Measurements from ENCODE around the gene TRAF4. TPM values are rescaled to one million over a fixed set of nuclear protein-coding genes. Genes with fewer than 3 reads are reported as not detected.

Gene TRAF4
- total and polyA plus RNA-seq, 9 of the 15 experiments (the other 6 are each of a cell fraction or from before 2014, with no cell fraction given) = 2.4 to 147 (median 72.4) TPM

DNA sequence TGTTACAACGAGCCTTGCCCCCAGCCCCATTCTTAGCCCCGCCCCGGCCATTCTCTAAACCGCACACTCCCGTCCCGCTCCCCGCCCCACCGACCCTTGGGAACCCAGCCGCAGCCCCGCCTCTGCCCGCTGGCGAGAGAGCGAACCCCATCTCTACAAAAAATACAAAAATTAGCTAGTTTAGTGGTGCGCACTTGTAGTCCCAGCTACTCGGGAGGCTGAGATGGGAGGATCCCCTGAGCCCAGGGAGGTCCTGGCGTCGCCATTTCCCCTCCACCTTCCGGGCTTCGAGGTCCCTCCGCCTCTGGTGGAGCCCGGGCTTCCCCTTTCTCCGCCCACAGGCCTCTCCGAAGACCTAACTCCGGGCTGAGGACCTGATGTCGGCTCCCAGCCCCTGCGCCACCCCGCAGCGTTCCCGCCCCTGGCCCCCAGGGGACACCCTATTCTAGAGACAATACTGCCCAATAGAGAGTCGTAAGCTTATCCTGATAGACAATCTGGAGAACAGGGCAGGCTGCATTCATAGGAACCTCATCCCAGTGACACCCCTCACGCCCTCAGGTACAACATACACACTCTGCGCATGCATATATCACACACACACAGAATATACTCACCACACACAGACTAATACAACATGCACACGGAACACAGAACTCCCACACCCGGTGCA is 31.6 kb upstream of the TRAF4 start (continued):
- TF ChIP-seq, protein P1, sequence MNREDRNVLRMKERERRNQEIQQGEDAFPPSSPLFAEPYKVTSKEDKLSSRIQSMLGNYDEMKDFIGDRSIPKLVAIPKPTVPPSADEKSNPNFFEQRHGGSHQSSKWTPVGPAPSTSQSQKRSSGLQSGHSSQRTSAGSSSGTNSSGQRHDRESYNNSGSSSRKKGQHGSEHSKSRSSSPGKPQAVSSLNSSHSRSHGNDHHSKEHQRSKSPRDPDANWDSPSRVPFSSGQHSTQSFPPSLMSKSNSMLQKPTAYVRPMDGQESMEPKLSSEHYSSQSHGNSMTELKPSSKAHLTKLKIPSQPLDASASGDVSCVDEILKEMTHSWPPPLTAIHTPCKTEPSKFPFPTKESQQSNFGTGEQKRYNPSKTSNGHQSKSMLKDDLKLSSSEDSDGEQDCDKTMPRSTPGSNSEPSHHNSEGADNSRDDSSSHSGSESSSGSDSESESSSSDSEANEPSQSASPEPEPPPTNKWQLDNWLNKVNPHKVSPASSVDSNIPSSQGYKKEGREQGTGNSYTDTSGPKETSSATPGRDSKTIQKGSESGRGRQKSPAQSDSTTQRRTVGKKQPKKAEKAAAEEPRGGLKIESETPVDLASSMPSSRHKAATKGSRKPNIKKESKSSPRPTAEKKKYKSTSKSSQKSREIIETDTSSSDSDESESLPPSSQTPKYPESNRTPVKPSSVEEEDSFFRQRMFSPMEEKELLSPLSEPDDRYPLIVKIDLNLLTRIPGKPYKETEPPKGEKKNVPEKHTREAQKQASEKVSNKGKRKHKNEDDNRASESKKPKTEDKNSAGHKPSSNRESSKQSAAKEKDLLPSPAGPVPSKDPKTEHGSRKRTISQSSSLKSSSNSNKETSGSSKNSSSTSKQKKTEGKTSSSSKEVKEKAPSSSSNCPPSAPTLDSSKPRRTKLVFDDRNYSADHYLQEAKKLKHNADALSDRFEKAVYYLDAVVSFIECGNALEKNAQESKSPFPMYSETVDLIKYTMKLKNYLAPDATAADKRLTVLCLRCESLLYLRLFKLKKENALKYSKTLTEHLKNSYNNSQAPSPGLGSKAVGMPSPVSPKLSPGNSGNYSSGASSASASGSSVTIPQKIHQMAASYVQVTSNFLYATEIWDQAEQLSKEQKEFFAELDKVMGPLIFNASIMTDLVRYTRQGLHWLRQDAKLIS (CRISPR knock-in tag; IDR thresholded peaks at IDR 0.05) = no peak; the same call in 1 of the 2 replicates
- TF ChIP-seq EHMT2 (IDR thresholded peaks at IDR 0.05) (no peak), RNF2 (IDR thresholded peaks at IDR 0.05) (no peak; the same call in 1 of the 2 replicates), KLF13 (tag; IDR thresholded peaks at IDR 0.05; ENCODE audit: borderline replicate concordance, low read depth) (0 out of 2 replicates have a peak, but pooled peaks have one; percentile 24), GABPB1 (CRISPR knock-in tag; IDR thresholded peaks at IDR 0.05) (no peak), RBBP5 (IDR thresholded peaks at IDR 0.05; ENCODE audit: borderline replicate concordance, insufficient read depth, low read length, poor library complexity, severe bottlenecking) (no peak), ZNF347 (CRISPR knock-in tag; IDR thresholded peaks at IDR 0.05; ENCODE audit: low read depth) (no peak), TSC22D4 (tag; IDR thresholded peaks at IDR 0.05) (no peak), MAFF (IDR thresholded peaks at IDR 0.05; ENCODE audit: low read length) (no peak), MCM7 (IDR thresholded peaks at IDR 0.05) (no peak), MCM5 (IDR thresholded peaks at IDR 0.05; ENCODE audit: low read depth) (no peak), PRPF4 (IDR thresholded peaks at IDR 0.05; ENCODE audit: insufficient read depth, low read depth, low read length, poor library complexity, severe bottlenecking) (no peak), RFX7 (CRISPR knock-in tag; IDR thresholded peaks at IDR 0.05) (no peak), ZC3H8 (IDR thresholded peaks at IDR 0.05) (no peak), MAFG (tag; conservative IDR thresholded peaks at IDR 0.05) (no peak), SMAD1 (IDR thresholded peaks at IDR 0.05; ENCODE audit: low read depth, low read length, partially characterized antibody) (no peak), POLR2G (IDR thresholded peaks at IDR 0.05; ENCODE audit: low read depth, low read length) (peak; percentile 64), CEBPG (CRISPR knock-in tag; IDR thresholded peaks at IDR 0.05) (no peak), CEBPG (tag; conservative IDR thresholded peaks at IDR 0.05 in 1 of 2, IDR thresholded peaks at IDR 0.05 in 1 of 2) (no peak)
- TF ChIP-seq, protein P2, sequence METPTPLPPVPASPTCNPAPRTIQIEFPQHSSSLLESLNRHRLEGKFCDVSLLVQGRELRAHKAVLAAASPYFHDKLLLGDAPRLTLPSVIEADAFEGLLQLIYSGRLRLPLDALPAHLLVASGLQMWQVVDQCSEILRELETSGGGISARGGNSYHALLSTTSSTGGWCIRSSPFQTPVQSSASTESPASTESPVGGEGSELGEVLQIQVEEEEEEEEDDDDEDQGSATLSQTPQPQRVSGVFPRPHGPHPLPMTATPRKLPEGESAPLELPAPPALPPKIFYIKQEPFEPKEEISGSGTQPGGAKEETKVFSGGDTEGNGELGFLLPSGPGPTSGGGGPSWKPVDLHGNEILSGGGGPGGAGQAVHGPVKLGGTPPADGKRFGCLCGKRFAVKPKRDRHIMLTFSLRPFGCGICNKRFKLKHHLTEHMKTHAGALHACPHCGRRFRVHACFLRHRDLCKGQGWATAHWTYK (CRISPR knock-in tag; IDR thresholded peaks at IDR 0.05) = no peak
- TF ChIP-seq, protein P3, sequence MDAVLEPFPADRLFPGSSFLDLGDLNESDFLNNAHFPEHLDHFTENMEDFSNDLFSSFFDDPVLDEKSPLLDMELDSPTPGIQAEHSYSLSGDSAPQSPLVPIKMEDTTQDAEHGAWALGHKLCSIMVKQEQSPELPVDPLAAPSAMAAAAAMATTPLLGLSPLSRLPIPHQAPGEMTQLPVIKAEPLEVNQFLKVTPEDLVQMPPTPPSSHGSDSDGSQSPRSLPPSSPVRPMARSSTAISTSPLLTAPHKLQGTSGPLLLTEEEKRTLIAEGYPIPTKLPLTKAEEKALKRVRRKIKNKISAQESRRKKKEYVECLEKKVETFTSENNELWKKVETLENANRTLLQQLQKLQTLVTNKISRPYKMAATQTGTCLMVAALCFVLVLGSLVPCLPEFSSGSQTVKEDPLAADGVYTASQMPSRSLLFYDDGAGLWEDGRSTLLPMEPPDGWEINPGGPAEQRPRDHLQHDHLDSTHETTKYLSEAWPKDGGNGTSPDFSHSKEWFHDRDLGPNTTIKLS (IDR thresholded peaks at IDR 0.05; ENCODE audit: borderline replicate concordance, low read depth) = peak; percentile 28; the same call in 1 of the 2 replicates
- TF ChIP-seq, protein P4, sequence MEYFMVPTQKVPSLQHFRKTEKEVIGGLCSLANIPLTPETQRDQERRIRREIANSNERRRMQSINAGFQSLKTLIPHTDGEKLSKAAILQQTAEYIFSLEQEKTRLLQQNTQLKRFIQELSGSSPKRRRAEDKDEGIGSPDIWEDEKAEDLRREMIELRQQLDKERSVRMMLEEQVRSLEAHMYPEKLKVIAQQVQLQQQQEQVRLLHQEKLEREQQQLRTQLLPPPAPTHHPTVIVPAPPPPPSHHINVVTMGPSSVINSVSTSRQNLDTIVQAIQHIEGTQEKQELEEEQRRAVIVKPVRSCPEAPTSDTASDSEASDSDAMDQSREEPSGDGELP (CRISPR knock-in tag; IDR thresholded peaks at IDR 0.05; ENCODE audit: borderline replicate concordance) = no peak

All from K562 (cell line).